GM21786 (cell line): ENCODE results near the gene SMIM24.
A peak's percentile ranks its signal among the peaks of the same experiment; 100 is the strongest.
"Not testable (repeated sequence)": the region's sequence is repeated elsewhere in the genome, so short reads cannot be mapped to it uniquely, and the experiment has no call there.

Source experiments
- ATAC-seq: cut with Tn5 transposase; IDR thresholded peaks from one replicate; pipeline ENCODE4 v1.9.1; 2021; ENCODE audit not compliant: unreplicated experiment

SMIM24 gene

DNA sequence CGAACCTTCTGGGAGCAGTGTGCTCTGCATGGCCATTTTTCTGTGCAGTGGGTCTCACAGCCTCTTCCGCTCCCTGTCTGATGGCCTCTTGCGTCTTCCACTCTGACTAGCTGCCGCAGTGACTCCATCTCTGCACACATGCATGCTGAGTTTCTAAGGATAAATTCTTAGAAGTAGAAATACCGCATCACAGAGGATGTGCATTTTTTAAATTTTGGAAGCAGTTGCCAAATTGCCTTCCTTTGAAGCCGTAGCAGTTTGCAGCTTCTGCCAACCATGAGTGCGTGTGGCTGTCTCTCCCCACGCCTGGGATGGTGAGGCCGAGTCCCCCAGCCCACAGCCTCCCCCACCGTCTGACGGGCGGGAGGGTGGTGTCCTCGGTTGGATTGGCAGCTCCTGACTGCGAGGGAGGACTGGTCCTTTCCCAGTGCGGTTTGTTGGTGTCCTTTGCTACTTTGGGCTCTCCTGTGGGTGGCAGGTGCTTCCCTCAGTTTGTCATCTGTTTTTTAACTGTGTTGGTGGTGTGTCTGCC is 35.6 kb upstream of the SMIM24 start:
- ATAC-seq = no peak

DNA sequence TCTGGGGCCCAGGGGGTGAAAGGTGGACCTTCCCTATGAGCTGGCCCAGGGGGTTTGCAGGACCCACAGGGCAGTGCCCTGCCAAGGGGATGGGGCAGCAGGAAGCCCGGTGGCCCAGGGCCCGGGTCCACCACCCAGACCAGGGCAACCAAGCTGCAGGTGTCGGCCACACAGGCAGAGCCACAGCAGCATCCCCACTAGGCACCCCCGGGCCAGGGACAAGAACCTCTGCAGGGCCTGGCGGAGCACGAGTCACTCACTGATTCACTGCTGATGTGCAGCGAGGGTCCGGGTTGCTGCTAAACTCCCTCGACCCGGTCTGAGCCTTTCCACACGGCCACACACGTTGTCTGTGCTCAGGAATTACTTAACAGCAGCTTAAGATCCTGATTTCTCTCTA is 34.6 kb upstream of the SMIM24 start:
- ATAC-seq = no peak

DNA sequence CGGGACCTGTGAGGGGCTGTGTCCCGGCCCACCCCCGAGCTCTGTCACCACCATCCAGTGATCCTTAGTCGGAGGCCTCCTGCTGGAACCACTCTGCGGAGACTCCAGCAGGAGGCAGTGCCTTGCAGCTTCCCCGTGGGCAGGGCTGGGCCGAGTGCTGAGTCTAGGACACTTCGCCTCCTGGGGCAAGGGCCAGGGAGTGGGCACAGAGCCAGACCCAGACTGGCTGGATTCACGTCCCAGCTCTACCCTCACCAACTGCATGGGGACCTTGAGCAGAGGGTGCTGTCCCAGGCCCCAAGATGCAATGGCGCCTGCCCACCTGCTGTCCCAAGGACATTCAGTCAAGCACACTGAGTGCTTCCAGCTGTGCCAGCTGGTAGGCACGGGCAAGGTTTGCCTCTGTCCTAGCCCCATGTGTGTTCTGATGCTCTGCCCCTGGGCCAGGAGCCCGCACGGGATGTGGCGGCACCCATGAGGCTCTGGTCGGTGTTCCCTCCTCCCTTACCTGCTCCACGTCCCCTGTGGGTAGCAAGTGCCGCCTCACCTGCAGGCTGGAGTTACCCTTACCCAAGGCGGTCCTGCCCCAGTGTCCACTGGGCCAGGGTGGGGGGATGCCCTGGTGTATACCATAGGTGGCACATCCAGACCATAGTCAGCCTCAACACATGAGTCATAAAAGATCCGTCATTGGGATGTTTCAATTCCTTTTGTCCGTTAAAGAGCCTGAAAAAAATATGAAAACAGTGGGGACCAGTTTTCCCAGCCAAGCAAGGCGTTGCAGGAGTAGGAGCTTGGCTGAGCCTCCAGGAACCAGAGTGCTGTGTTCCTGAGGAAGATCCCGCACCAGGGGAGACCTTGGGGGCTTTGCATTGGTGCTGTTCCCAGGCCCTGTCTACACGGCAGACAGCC is 33.2 kb upstream of the SMIM24 start:
- no peak for ATAC-seq

DNA sequence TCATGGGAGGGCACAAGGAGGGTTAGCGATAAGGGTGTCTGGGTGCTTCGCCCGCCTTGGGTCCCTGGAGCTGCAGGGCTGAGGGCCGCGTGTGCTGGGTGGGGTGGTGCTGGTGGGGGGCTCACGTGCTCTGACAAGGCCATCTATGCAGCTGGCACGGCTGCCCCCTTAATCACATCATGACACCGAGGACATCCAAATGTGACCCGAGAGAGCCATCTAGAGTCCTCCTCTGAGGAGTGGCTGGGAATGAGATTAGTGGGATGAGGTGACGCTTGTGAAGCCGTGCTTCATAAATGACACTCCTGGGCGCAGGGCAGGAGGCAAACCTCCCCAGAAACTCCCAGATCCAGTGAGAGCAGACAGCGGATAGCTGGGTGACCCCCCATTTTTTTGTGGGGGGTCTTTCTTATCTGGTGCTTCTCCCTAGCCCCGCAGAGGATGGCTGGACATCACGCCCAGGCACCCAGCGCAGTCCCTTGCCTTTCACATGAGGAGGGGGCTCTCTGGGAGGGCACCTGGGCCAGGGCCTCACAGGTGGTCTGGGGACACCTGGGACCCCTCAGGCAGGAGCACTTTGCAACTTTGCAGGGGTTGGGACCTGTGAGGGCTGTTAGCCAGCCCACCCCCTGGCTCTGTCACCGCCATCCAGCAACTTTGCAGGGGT is 32.4 kb upstream of the SMIM24 start:
- no peak for ATAC-seq

DNA sequence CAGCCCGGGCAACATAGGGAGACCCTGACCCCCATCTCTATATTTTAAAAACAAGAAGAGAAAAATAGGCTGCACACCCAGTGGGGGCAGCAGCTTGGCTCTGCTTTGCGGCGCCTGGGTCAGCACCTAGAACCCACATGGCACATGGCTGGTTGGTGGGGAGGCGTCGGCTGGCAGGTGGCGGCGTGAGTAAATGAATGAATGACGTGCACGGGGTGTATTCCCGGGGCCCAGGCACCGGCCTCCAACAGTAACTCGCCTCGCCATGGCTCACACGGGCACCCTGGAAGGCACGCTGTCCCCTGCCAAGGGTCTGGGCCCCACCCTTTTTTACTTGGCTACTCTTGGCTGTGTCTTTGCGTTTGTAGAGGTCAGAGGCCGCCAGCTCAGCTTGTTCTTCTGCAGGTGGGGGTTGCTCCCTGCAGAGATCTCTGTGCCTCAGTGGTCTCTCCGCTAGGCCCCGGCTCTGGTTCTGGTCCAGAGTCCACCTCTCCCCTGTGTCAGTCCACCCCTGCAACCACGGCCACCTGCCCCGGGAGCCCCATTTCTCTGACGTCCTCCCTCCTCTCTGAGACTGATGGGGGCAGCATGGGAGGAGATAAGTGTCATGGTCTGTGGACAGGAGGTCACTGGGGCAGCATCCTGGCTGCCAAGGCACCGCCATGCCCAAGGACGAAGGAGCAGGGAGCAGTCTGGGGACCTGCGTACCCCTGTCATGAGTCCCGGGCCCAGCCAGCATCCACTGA is 31.4 kb upstream of the SMIM24 start:
- ATAC-seq = no peak

DNA sequence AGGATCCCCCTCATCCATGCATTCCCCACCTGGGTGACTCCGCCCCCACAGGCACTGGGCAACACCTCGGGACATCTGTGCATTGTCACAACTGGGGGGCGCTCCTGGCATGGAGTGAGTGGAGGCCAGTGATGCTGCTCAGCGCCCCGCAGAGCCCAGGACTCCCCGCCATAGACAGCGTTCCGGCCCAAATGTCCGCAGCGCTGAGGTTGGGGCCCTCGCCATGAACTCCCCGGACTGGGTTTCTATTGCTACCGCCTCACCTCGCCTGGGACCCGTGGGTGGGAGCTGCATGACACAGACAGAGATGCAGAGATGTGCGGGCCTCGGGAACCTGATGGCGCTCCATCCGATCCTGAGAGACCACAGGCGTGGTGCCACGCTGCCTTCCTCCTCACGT is 30.4 kb upstream of the SMIM24 start:
- no peak for ATAC-seq

DNA sequence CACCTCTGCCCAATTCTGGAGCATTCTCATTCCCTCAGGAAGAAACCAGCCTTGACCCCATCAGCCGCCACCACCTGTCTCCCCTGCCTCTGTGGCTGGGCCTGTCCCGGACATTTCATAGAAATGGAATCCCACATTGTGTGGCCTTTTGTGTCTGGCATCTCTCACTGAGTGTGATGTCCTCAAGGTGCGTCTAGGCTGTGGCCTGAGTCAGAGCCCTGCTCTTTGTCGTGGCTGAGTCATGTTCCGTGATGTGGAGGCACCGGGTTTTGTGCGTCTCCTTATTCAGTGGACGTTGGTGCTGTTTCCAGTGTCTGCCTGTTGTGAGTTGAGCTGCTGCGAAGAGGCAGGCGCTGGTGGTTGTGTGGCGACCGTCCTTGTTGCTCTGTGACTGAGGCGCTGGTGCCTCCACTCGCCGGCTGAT is 29.3 kb upstream of the SMIM24 start:
- ATAC-seq = no peak

DNA sequence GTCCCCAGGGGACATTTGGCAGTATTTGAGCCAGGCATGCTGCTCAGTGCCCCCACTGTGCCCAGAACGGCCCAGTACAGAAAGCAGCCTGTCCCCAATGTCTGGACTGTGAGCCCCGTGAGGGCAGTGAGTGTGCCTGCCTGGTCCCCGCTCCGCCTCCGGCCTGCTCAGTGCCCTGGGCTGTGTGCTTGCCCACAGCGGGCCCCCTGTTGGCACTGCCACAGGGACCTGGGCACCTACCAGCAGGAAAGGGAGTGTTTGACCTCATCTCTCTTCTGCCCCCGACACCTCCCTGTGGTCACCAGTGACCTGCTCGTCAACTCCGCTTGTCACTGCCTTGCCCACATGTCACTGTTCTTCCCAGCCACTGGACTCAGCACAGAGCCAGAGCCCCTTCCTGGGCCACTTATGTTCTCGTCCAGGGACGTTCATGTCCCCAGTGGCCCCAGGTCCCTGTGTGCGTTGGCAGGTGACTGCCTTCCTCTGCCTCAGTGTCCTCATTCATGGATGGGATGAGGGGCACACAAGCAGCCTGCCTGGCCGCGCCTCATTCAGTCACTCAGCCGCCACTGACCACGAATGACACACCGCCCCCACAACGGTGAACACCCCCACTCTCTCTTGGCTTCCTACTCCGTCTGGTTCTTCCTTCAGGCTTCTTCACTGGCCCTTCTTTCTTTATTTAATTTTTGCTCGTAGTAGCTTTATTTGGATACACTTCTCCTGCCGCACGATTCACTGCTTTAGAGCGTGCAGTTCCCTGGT is 28.6 kb upstream of the SMIM24 start:
- no peak for ATAC-seq

DNA sequence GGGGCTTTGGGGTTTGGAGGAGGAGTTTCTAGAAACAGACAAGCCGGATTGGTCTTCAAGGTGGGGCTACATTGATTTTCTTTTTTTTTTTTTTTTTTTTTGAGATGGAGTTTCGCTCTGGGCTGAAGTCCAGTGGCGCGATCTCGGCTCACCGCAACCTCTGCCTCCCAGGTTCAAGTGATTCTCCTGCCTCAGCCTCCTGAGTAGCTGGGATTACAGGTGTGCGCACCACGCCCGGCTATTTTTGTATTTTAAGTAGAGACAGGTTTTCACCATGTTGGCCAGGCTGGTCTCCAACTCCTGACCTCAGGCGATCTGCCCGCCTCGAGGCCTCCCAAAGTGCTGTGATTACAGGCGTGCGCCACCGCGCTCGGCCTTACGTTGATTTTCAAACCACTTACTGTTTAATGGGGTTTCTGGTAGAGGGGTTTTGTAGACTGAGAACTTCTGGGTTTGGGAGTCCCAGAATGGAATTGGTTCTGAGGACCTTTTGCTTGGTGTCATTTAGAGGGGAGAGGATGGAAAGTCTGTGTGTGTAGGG is 27.9 kb upstream of the SMIM24 start:
- ATAC-seq = not testable (repeated sequence)

DNA sequence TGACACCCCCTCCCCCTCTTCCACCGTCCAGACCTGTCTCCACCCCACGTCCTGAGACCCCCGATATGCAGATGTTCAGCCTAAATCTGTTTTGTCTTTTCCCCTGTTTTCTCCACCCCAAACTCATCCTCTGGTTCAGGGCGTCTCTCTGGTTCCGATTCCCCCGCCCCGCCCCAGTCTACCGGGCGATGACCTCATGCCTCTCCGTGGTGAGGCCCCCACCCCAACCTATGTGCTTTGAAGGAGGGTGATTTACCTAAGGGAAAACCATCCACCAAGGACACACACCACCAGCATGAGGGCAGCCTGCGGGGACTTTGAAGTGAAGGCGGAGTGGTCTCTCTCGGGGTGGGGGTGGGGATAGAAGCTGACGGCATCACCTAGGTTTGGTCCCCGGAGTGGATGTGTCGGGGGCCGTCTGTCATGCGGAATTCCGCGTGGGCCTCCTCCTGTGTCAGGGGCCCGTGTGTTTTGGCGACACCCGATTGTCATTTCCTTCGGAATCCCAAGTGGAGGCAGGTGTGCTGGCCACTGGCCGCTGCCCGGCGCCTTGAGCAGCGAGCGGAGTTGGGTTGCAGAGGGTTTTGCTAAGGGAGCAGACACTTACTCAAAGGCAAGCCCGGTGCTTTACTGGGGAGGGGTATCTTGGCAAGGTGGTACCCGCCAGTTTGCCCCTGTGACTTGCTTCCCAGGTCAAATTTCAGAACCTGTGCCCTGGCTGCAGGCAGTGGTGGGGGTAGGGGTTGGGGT is 27.2 kb upstream of the SMIM24 start:
- ATAC-seq = no peak

DNA sequence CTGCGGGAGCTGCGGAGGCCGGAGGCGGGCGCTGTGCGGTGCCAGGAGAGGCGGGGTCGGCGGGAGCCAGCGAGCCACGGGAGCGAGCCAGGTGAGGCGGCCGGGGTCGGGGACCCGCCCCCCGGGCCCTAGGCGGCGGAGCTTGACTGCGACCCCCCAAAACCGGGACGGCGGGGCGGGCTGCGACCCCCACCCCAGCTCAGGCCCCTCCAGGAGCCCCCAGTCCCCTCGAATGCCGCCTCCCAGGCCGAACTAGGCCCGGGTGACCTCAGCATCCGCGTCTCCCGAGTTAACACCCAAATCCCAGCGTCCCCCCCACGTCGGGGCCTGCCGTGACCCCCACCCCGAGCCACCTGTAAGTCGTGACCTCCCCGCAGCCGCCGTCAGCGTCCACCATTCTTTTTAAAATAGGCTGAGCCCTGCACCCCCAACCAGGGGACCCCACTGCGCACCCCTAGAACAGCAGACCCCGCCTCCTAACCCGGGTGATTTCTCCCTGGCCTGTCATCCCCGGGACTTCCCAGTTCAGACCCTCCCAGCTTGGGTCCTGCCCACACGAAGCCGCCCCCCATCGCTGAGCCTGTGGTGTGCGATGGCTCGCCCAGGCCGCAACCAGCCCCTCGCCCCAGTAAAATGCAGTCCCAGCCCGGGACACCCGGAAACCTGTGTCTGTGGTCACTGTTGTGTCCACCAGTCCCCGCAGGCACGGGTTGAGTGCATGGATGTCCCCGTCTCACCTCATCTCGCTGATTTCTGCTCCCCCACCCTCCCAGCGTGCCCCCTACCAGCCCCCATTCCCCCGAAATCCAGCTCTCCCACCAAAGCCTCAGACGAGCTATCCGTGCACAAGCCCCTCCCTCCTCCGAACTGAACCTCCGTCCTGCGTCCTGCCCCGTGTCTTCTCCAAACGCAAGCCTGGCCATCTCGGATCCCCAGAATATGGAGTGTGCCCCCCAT is 26.3 kb upstream of the SMIM24 start:
- no peak for ATAC-seq

DNA sequence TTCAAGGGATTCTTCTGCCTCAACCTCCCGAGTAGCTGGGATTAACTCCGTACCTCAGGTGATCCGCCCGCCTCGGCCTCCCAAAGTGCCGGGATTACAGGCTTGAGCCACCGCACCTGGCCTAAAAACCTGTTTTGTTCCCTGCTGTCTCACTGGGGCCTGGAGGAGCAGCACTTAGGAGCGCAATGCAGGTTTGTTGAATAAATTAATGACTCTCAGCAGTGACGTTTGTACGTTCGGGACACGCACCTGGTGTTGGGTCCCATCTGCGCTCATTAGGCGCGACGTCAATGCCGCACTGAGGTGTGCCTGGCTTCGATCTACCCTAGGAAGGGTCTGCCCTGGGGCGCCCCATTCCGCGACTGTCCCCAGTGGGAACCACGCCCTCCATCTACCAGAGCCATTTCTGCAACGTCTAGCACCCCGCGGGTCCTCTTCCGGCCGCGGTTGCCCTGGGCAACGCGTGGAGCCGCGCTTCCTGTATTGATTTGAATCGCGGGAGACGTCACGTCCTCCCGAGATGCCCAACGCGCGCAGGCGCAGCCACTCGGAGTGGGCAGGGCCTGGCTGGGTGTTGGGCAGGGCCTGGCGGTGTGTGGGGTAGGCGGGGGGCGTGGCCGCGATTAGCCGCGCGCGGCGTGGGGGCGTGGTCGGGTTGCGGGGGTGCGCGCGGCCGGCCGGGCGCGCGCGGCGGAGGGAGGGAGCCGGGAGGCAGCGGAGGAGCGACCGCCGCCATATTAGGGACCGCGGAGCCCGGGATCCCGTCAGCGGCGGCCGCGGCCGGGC is 25.5 kb upstream of the SMIM24 start, which contains the start of gene FZR1:
Gene FZR1 (plus strand): TSS at position 714 of the 786 bp plus-strand sequence. CDS start 16,679 bp downstream, outside the sequence.
- peak; percentile 89 for ATAC-seq

DNA sequence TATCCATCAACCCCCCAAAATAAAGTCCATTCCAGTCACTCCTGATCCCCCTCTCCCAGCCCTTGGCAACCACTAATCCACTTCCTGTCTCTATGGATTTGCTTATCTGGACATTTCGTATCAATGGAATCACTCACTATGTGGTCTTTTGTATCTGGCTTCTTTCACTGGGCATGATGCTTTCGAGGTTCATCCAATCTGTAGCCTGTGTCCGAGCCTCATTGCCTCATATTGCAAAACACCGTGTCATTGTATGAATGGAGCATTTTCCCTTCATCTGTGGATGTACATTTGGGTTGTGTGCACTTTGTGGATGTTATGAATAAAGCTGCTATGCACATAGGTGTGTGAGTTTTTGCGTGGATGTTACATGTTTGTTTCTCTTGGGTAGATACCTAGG is 24.4 kb upstream of the SMIM24 start:
- ATAC-seq = no peak

DNA sequence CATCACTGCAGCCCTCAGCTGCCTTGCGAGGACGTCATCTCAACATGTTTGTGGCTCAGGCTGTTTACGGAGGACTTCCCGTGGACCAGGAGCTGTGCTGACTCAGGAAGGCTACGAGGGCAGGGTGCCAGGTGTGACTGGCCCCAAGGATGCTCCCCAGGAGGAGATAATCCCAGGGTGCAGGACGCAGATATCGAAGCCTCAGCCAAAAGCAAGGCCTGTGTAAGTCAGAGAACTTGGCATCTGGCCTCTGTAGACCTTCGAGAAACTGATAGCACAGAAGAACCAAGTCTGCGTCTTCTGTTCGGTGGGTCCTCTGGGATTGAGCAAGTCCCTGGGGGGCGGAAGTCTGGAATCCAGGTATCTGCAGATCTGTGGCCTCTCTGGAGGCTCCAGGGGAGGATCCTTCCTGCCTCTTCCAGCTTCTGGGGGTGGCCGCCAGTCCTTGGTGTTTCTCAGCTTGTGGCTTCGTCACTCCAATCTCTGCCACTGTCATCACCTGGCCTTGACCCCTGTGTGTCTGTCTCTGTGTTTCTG is 22.8 kb upstream of the SMIM24 start:
- no peak for ATAC-seq

DNA sequence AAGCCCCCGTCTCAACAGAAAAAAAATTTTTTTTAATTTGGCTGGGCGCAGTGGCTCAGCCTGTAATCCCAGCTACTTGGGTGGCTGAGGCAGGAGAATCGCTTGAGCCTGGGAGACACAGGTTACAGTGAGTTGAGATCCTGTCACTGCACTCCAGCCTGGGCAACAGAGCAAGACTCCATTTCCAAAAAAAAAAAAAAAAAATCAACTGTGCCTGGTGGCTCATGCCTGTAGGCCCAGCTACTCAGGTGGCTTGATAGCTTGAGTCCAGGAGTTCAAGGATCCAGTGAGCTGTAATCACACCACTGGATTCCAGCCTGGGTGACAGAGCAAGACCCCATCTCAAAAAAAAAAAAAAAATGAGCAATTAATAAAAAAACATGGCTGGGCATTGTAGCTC is 21.5 kb upstream of the SMIM24 start:
- no peak for ATAC-seq

DNA sequence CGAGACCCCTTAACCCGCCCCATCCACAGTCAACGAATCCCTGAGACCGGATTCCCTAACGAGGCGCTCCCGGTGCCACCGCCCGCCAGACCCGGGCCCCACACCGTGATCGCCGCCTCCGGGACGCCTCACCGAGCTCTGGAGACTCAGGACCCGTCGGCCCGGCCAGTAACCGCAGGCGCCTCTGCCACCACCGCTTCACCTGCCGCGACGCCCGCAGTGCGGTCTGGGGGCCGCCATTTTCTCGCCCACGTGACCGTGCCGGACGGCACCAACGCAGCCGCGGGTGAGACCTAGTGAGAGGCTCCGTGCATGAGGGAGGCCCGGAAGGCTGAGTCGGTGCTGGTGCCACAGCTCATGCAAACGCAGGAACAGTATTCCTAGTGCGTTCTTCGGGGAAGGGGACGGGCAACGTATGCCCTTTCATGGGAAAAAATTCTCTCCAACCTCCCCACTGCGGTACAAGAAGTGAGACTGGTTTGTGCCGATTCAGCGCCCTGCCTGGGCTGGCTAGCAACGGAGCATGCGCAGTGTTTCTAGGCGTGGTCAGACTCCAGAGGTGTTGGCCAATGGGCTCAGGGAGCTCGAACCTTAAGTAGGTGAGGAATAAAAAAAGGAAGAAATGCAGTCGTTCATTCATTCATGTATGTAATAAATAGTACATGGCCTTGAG is 20.2 kb upstream of the SMIM24 start, which contains the start of gene DOHH:
Gene DOHH (minus strand): TSS at position 246 of the 673 bp plus-strand sequence. CDS start 3,860 bp downstream, outside the sequence.
- peak; percentile 80 for ATAC-seq
